OCI-LY1 (cell line): ENCODE data around the gene TPRKB.
"Not testable (repeated sequence)": the region's sequence is repeated elsewhere in the genome, so short reads cannot be mapped to it uniquely, and the experiment has no call there.

ENCODE experiments used
- EZH2 ChIP-seq: fragments of 200-600 bp; sonication (generic), shearing (Covaris generic); IDR thresholded peaks from 2 replicates; pipeline ENCODE4 v1.8.0; 2017; ENCODE audit warnings: borderline replicate concordance, mixed run types, mild to moderate bottlenecking, antibody characterized with exemption, low read length, moderate library complexity, mixed read lengths
- TF ChIP-seq, protein P1 (sequence below): fragments of 200-600 bp; sonication (generic), shearing (Covaris generic); IDR thresholded peaks from 2 replicates; pipeline ENCODE4 v1.5.1; 2017; ENCODE audit warnings: mild to moderate bottlenecking, antibody characterized with exemption, low read length, moderate library complexity, mixed read lengths

DNA sequence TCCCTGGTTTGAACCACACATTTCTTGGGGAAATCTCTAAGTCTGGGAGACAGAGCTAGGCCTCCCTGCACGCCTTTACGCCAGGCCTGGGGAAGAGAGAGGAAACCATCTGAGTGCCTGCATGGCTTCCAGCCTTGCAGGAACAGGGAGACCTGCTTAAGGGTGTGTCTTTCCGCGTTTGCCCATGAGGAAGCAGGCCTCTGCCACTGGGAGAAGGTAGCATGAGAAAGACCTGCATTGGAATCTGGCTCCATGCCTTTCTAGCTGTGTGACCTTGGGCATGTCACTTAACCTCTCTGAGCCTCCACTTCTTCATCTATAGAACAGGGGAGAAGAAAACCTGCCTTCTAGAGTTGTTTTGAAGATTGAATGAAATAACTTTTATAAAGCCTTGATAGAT lies 19.4 kb downstream of the TPRKB start:
- TF ChIP-seq, protein P1, sequence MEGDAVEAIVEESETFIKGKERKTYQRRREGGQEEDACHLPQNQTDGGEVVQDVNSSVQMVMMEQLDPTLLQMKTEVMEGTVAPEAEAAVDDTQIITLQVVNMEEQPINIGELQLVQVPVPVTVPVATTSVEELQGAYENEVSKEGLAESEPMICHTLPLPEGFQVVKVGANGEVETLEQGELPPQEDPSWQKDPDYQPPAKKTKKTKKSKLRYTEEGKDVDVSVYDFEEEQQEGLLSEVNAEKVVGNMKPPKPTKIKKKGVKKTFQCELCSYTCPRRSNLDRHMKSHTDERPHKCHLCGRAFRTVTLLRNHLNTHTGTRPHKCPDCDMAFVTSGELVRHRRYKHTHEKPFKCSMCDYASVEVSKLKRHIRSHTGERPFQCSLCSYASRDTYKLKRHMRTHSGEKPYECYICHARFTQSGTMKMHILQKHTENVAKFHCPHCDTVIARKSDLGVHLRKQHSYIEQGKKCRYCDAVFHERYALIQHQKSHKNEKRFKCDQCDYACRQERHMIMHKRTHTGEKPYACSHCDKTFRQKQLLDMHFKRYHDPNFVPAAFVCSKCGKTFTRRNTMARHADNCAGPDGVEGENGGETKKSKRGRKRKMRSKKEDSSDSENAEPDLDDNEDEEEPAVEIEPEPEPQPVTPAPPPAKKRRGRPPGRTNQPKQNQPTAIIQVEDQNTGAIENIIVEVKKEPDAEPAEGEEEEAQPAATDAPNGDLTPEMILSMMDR = not testable (repeated sequence)
- not testable (repeated sequence) for TF ChIP-seq EZH2
